Hypothalamus (tissue), 51 donors: ENCODE data around the gene TUT1.
"Not testable (repeated sequence)": the region's sequence is repeated elsewhere in the genome, so short reads cannot be mapped to it uniquely, and the experiment has no call there.

Experiments
- DNase-seq, 51 donors: peaks; one replicate each; lab custom pipeline; 2025; lab: John Stamatoyannopoulos, UW

Gene TUT1

DNA sequence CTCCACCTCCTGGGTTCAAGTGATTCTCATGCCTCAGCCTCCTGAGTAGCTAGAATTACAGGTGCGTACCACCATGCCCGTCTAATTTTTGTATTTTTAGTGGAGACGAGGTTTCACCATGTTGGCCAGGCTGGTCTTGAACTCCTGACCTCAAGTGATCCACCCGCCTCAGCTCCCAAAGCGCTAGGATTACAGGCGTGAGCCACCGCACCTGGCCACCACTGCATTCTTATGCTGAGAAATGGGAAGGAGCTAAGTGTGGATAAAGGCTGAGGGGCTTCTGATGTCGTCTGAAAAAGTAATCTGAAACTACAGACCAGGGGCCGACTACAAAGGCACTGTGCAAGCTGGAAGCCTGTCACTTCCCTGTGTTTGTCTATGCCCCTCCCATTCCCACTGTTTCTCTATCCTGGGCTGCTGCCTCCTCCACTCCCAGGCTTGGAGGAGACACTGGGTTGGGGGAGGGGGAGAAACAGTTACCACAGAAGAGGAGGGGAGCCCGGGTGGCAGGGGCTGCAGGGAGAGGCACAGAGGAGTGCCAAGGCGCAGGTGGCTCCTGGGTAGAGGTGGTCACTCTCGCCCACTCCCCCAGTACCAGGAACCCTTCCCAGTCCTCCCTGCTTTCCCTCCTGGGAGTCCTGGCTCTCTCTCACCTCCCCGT, 13.3 kb upstream of the TUT1 start:
- DNase-seq, result peak in 1 of 51 donors; percentile 11

DNA sequence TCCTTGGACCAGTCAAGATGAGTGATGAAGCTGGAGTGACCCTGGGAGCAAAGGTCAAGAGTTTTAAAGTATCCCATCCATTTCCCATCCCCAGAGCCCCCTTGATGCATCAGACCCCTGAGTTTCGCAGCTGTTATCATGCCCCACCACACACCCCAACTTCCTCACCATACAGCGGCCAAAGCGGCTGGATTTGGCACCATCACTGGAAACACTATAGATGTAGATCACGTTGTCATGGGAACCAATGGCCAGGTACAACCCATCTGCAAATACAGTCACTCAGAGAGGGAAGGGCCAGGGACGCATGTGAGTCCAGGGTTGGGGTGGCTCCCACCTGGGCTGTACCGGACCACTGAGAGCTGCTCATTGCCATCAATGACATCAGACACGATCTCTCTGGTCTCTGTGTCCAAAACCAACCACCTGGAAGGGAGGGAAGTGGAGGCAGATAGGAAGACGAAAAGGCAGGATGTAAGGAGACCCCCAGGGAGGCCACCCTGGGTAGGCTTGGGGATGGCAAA, 12.5 kb upstream of the TUT1 start:
- no peak for DNase-seq

- no peak for DNase-seq
Measured at GRCh38 chr11:62603072-62603408, 11.7 kb upstream of the TUT1 start.

GRCh38 chr11:62602141-62603071, 11.1 kb upstream of the TUT1 start:
- peak in 46 of 51 donors; percentile 23 to 94 (median 72) for DNase-seq

DNA sequence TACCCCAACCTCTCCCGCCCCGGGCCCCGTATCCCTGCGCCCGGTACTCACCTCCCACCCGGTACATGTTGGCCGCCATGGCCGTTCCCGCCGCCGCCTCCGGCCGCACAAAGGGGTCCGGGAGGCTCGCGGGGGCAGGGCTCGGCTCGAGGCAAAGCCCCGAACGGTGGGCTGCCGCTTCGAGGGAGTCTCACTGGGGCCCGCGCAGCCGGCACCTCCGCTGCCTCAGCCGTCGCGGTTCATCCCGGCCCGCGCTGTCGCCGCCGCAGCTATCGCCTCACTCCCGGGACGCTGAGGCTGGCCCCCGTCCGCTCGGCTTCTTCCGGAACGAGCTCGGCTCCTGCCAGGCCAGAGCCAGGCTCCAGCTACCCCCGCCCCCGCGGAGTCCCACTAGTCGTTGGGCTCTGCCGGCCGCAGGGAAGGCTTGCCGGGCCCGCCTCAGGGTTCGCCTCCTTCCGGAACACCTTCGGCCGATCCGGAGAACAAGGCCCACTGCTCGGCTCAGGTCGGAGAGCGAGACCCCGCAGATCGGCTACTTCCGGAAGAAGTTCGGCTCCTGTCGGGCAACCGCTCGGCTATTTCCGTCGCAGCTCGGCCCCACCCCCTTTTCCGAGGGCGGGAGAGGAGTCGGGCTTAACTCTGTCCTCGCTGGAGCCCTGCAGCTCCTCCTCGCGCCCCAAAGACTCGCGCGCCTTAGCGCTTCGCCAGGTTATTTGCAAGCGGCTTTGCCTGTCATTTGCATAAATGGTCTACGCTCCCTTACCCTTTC, 10.2 kb upstream of the TUT1 start, which contains the start of gene MTA2:
Gene MTA2, minus strand, starts transcription at position 494 of the 769 bp plus-strand sequence. Its CDS starts 415 bp downstream, at position 79.
- DNase-seq, result peak; percentile 89 to 99 (median 96)

GRCh38 chr11:62601122-62601371, 9.7 kb upstream of the TUT1 start:
- DNase-seq, result peak in 13 of 51 donors; percentile 23 to 64 (median 47)

DNA sequence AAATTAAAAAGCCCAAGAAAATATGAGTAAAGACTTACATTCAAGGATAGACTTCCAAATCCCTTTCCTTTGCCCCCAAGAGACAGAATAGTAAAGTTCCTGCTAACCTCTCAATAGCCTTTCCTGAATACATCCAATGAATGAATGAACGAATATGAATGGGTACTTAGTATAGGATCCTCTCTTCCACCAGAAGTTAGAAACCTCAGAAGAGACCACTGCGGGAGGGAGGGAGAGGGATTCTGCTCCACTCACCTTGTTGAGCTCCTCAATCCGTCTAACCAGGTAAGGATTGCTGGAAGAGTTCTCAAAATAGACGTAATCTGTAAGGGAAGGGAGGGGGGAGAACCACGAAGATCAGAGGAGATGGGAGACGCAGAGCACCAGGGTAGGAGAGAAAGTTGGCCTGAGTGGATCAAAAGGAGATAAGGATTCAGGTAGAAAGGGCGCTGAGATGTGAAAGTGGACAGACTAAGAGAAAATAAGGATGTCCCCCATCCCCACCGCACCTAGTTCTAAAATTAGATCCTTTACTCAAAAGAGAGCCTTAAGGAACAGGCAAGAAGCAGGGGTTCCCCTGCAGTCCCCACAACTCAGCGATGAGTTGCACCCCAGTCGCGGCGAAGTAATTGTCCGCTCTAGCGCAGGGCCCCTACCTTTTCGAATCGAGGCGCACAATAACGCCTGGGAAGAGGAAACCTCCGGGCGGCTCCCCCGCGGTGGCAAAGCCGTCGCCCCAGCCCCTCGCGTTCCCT, 9.2 kb upstream of the TUT1 start:
- DNase-seq, result peak in 1 of 51 donors; percentile 21

- DNase-seq, result no peak
Measured at GRCh38 chr11:62599901-62600300, 8.6 kb upstream of the TUT1 start.

GRCh38 chr11:62599069-62599696, 7.9 kb upstream of the TUT1 start:
- peak in 50 of 51 donors; percentile 19 to 94 (median 81) for DNase-seq

DNA sequence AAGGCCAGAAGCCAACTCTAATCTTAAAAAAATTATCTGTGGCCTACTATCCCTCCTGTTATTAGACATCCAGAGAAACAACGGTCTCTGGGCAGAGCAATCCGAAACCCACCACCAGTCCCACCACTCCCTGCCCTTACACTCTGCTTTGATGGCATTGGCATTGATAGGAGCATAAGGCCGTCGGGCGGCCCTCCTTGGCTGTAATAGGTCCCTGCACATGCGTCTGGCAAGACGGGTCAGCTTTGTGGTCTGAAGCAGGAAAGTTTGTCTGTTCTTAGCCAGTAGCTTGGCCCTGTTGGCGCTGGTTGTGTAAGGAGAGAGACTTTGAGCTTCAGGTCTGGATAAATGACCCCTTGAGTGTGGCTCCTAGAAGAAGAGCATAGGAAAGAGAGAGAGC, 3.8 kb upstream of the TUT1 start:
- no peak for DNase-seq

- DNase-seq, result peak in 35 of 51 donors; percentile 18 to 77 (median 46)
Measured at GRCh38 chr11:62593434-62594044, 2.2 kb upstream of the TUT1 start.

DNA sequence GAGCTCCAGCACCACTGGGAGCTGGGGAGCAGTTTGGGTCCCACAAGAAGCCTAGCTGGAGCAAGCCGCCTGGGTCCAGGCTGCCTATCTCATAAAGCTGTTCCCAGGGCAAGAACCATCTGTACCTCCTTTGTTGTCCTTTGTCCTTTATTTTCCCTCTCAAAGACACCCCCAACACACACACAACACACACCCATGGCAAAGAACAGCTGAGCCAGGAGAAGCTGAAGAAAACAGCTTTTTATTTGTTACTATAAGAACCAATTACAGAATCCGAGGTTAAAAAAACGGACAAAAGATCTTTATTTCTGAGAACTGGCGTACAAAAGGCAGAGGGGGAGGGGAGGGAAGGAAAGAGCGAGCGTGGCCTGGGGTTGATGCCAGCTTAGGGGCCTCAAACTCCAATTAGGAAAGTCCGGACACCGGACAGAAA, 1.7 kb upstream of the TUT1 start:
- DNase-seq, result peak in 18 of 51 donors; percentile 25 to 80 (median 51)

GRCh38 chr11:62592146-62592815, 958 bp upstream of the TUT1 start:
- DNase-seq, result peak in 2 of 51 donors; percentile 60 to 61

DNA sequence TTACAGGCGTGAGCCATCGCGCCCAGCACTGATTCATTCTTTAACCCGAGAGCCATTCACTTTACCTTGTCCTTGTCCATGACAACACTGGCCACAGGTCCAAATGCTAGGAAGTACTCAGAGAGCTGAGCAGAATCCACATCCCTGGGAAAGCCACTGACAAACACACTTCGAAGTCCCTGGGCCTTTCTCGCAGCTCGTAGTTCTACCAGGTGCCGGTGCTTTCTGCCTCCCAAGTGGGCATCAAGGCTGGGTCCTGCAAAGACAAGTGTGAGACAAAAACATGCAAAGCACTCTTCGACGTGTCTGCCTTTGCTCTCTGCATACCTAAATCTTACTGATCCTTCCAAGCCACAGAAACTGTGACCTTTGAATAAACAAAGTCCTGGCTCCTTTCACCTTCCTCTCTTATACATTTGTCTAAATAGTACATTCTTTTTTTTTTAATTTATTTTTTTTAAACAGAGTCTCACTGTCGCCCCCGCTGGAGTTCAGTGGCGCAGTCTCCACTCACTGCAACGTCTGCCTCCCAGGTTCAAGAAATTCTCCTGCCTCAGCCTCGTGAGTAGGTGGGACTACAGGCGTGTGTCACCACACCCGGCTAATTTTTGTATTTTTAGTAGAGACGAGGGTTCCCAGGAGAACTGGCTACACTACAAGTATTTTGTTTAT, 2.2 kb downstream of the TUT1 start:
- DNase-seq, result peak in 1 of 51 donors; percentile 2

GRCh38 chr11:62585356-62585755, 6.0 kb downstream of the TUT1 start:
- DNase-seq, result not testable (repeated sequence)

- DNase-seq, result not testable (repeated sequence)
Measured at GRCh38 chr11:62581735-62582134, 9.6 kb downstream of the TUT1 start.

GRCh38 chr11:62580959-62581715, 10.2 kb downstream of the TUT1 start:
- DNase-seq, result no peak
